Measurements from ENCODE around the gene CD274.

Gene CD274

DNA sequence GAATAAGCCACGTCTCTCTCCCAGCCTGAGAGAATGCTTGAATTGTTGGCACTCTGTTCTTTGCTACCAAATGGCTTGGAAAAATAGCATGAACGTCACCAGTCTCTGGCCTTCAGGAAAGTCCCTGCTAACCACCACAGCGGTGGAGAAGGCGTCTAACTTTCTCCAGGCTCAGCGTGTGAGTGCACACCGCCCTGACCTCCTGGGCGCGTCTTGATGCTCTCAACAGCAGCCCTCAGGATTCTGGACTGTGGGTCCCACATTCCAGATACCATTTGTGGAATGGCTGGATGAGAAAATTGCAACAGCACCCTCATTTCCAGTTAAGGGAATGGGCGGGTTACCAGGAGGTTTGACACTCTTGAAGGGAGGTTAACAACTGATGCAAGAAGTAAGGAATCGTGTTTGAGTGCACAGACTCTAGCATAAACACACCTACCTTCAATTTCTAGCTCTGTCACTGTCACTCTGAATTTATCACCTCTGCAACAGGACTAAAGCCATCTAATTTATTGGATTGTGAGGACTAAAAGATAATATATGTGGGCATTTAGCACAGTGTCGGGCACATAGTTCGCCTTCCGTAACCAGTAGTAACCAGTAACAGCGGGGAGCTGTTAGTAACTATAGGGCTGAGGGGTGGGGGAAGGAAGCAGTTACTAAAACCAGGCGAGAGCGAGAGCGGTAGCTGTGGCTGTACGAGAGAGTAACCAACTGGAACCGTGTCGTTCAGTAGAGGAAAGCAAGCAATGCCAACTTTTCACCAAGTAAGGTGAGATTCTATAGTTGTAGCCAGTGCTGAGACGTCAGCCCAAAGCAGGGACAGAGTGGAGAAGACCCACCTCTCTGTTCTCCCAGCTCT is 11.8 kb upstream of the CD274 start:
- Histone ChIP-seq H3K27ac (ENCODE audit: low read depth, low read length, poor library complexity, severe bottlenecking) (peak overlapping the region; percentile 85), H3K79me2 (ENCODE audit: insufficient read depth, low read length) (no peaks in the 10 kb centered on the region), H3K4me3 (ENCODE audit: low read depth, low read length, poor library complexity, severe bottlenecking) (peak overlapping the region; percentile 79), H3K27me3 (ENCODE audit: insufficient read depth, low read length) (no peaks in the 10 kb centered on the region), H4K20me1 (ENCODE audit: insufficient read depth, low read length) (no peaks in the 10 kb centered on the region), H3K36me3 (ENCODE audit: insufficient read depth, low read length) (peaks cover 16% of the 10 kb centered on the region), H3K4me2 (ENCODE audit: low read length) (peak overlapping the region; percentile 81), H2AFZ (ENCODE audit: low read length) (no peak overlapping the region), H3K9me3 (ENCODE audit: low read length) (peaks cover 6% of the 10 kb centered on the region; the same call in 1 of the 2 replicates), H3K4me1 (ENCODE audit: insufficient read depth, low read length, severe bottlenecking) (peaks cover 22% of the 10 kb centered on the region), H3K9ac (ENCODE audit: low read length) (peak overlapping the region; percentile 64), H3F3A (ENCODE audit: insufficient read depth, low read length) (no peaks in the 10 kb centered on the region), H3K9me2 (ENCODE audit: low read depth, low read length) (no peaks in the 10 kb centered on the region)
- TF ChIP-seq, protein P1, sequence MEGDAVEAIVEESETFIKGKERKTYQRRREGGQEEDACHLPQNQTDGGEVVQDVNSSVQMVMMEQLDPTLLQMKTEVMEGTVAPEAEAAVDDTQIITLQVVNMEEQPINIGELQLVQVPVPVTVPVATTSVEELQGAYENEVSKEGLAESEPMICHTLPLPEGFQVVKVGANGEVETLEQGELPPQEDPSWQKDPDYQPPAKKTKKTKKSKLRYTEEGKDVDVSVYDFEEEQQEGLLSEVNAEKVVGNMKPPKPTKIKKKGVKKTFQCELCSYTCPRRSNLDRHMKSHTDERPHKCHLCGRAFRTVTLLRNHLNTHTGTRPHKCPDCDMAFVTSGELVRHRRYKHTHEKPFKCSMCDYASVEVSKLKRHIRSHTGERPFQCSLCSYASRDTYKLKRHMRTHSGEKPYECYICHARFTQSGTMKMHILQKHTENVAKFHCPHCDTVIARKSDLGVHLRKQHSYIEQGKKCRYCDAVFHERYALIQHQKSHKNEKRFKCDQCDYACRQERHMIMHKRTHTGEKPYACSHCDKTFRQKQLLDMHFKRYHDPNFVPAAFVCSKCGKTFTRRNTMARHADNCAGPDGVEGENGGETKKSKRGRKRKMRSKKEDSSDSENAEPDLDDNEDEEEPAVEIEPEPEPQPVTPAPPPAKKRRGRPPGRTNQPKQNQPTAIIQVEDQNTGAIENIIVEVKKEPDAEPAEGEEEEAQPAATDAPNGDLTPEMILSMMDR (IDR thresholded peaks at IDR 0.05; ENCODE audit: low read length) = no peak
- no peak for TF ChIP-seq EZH2 (IDR thresholded peaks at IDR 0.05; ENCODE audit: borderline replicate concordance, low read length)

DNA sequence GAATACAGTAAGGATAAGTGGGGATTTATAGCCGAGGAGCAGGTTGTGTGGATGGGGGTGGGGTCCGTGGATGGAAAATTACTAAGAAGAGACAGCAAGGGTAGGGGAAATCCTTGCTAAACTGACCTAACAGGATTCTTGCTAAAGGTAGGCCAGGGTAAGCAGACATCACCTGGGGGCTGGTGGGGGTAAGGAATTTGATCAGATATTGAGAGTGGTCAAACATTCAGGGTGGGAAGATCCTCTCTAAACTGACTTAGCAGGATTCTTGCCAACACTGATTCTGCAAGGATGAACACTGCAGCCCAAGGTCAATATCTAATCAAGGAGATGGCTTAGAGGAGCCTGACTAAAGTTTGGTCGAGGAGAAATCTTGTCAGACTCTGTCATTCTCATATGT is 9.9 kb upstream of the CD274 start:
- no peaks in the 10 kb centered on the region for H3K27me3 ChIP-seq (ENCODE audit: insufficient read depth, low read length)
- peaks cover 4% of the 10 kb centered on the region; the same call in 1 of the 2 replicates for H3K9me3 ChIP-seq (ENCODE audit: low read length)
- H3K79me2 ChIP-seq (ENCODE audit: insufficient read depth, low read length) = no peaks in the 10 kb centered on the region
- peaks cover 22% of the 10 kb centered on the region for H3K4me1 ChIP-seq (ENCODE audit: insufficient read depth, low read length, severe bottlenecking)
- H3K4me3 ChIP-seq (ENCODE audit: low read depth, low read length, poor library complexity, severe bottlenecking) = no peak overlapping the region
- peaks cover 9% of the 10 kb centered on the region for H3K36me3 ChIP-seq (ENCODE audit: insufficient read depth, low read length)
- H3F3A ChIP-seq (ENCODE audit: insufficient read depth, low read length) = no peaks in the 10 kb centered on the region
- no peak overlapping the region for H2AFZ ChIP-seq (ENCODE audit: low read length)
- H3K27ac ChIP-seq (ENCODE audit: low read depth, low read length, poor library complexity, severe bottlenecking) = no peak overlapping the region
- H4K20me1 ChIP-seq (ENCODE audit: insufficient read depth, low read length) = no peaks in the 10 kb centered on the region
- TF ChIP-seq, protein P1 (IDR thresholded peaks at IDR 0.05; ENCODE audit: low read length) = no peak
- TF ChIP-seq EZH2 (IDR thresholded peaks at IDR 0.05; ENCODE audit: borderline replicate concordance, low read length) = no peak
- no peak overlapping the region for H3K9ac ChIP-seq (ENCODE audit: low read length)
- H3K4me2 ChIP-seq (ENCODE audit: low read length) = no peak overlapping the region
- no peaks in the 10 kb centered on the region for H3K9me2 ChIP-seq (ENCODE audit: low read depth, low read length)

DNA sequence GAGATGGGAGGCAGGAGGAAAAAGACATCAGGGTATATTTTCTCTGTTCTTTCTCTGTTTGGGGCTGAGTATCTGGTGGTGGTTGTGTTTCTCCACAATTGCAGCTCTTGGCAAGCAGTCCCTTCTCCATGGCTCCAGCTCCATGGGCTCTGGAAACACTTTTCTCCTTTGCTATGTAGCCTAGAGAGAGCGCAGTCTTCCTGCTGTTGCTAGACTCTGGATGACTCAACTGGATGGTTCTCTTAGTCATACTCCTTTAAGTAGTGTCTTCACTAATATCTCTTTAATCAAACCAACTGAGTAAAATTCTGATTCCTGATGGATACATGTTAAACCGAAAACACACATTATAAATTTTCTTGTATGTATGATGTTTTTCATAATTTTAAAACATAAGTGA is 9.3 kb upstream of the CD274 start:
- no peak overlapping the region for H3K27ac ChIP-seq (ENCODE audit: low read depth, low read length, poor library complexity, severe bottlenecking)
- TF ChIP-seq, protein P1 (IDR thresholded peaks at IDR 0.05; ENCODE audit: low read length) = no peak
- TF ChIP-seq EZH2 (IDR thresholded peaks at IDR 0.05; ENCODE audit: borderline replicate concordance, low read length) = no peak
- H3K27me3 ChIP-seq (ENCODE audit: insufficient read depth, low read length) = no peaks in the 10 kb centered on the region
- no peak overlapping the region for H3K9ac ChIP-seq (ENCODE audit: low read length)
- no peaks in the 10 kb centered on the region for H3K79me2 ChIP-seq (ENCODE audit: insufficient read depth, low read length)
- peaks cover 22% of the 10 kb centered on the region for H3K4me1 ChIP-seq (ENCODE audit: insufficient read depth, low read length, severe bottlenecking)
- H3K4me3 ChIP-seq (ENCODE audit: low read depth, low read length, poor library complexity, severe bottlenecking) = no peak overlapping the region
- peaks cover 3% of the 10 kb centered on the region for H3K36me3 ChIP-seq (ENCODE audit: insufficient read depth, low read length)
- no peaks in the 10 kb centered on the region for H3K9me2 ChIP-seq (ENCODE audit: low read depth, low read length)
- no peak overlapping the region for H2AFZ ChIP-seq (ENCODE audit: low read length)
- no peaks in the 10 kb centered on the region for H4K20me1 ChIP-seq (ENCODE audit: insufficient read depth, low read length)
- H3K4me2 ChIP-seq (ENCODE audit: low read length) = no peak overlapping the region
- H3F3A ChIP-seq (ENCODE audit: insufficient read depth, low read length) = no peaks in the 10 kb centered on the region
- no peaks in the 10 kb centered on the region for H3K9me3 ChIP-seq (ENCODE audit: low read length)

Measured in OCI-LY1 (cell line).